ENCODE data around the gene BTAF1.

DNA sequence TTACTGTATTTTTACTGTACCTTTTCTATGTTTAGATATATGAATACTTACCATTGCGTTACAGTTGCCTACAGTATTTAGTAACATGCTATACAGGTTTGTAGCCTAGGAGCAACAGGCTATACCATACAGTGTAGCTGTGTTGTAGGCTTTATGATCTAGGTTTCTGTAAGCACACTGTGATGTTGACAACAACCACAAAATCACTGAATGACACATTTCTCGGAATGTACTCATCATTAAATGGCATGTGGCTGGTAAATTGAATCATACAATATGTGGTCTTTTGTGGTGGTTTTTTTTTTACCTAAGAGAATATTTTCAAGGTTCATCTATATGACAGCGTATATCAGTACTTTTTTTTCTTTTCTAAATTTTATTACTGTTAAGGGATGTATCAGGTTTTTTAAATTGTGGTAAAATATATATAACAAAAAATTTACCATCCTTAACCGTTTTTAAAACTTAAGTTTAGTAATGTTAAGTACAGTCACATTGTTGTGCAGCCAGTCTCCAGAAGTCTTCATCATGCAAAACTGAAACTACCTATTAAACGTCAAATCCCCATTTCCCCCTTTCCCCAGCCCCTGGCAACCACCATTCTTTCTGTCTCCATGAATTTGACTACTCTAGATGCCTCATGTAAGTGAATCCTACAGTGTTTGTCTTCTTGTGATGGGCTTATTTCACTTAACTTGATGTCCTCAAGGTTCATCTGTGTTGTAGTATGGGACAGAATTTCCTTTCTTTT lies 21.5 kb downstream of the BTAF1 start:
- TF ChIP-seq EP300 (IDR thresholded peaks at IDR 0.05) (no peak), POLR2AphosphoS5 (IDR thresholded peaks at IDR 0.05) (no peak)
- TF ChIP-seq, protein P1, sequence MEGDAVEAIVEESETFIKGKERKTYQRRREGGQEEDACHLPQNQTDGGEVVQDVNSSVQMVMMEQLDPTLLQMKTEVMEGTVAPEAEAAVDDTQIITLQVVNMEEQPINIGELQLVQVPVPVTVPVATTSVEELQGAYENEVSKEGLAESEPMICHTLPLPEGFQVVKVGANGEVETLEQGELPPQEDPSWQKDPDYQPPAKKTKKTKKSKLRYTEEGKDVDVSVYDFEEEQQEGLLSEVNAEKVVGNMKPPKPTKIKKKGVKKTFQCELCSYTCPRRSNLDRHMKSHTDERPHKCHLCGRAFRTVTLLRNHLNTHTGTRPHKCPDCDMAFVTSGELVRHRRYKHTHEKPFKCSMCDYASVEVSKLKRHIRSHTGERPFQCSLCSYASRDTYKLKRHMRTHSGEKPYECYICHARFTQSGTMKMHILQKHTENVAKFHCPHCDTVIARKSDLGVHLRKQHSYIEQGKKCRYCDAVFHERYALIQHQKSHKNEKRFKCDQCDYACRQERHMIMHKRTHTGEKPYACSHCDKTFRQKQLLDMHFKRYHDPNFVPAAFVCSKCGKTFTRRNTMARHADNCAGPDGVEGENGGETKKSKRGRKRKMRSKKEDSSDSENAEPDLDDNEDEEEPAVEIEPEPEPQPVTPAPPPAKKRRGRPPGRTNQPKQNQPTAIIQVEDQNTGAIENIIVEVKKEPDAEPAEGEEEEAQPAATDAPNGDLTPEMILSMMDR (IDR thresholded peaks at IDR 0.05), result no peak
